Measurements from ENCODE around the gene ZNF497. TPM values are rescaled to one million over a fixed set of nuclear protein-coding genes. Genes with fewer than 3 reads are reported as not detected.

ZNF497 gene
- total RNA-seq, 1 experiment from 2014 or later = 0.98 TPM

GRCh38 chr19:58395979-58396627, 33.6 kb upstream of the ZNF497 start:
- no peak for DNase-seq (ENCODE audit: low read depth)
- in situ Hi-C loops (cut with HindIII; ENCODE audit: low pct_unique_long_range_greater_than_20kb, low sequenced_read_pairs) = no loop called here

DNA sequence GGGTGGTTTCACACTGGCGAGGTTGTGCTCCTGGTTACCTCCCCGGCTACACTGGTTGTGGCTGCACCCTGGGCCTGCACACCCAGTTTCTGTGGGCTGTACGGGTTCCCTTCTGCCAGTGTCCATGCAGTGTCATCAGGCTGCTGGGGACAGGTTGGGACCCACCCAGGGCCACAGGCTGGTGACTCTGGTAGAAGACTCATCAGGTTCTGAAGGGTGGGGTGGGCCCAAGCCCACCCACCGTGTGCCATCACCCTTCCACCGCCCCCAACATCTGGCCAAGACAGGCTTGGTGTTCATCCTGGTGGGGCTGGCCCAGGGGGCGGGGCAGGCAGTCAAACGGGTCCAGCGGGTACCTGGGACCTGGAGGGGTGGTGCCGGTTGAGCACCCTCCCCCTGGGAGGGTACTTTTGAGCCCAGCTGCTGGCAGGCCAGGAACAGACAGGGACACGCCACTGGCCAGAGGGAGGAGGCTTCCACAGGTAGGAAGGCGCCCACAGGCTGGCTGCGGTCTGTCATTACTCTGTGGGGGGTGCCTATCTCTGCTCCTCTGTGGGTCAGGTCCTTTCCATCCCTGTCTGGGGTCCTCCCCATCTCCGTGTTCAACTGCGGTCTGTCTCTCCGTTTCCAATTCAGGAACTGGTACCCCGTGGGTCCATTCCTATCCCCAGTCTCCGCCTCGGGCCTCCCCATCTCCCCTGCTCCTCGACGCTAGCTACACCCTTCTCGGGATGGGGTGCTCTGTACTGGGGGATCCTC, 32.8 kb upstream of the ZNF497 start, which contains the start of gene RNF225:
TSS of gene RNF225 (plus strand) at position 437 of the 759 bp plus-strand sequence. CDS start 434 bp downstream, outside the sequence.
- in situ Hi-C loops (cut with HindIII; ENCODE audit: low pct_unique_long_range_greater_than_20kb, low sequenced_read_pairs) = no loop called here
- DNase-seq (ENCODE audit: low read depth) = no peak

GRCh38 chr19:58394821-58395219, 32.3 kb upstream of the ZNF497 start:
- DNase-seq (ENCODE audit: low read depth) = no peak
- in situ Hi-C loops (cut with HindIII; ENCODE audit: low pct_unique_long_range_greater_than_20kb, low sequenced_read_pairs) = no loop called here

GRCh38 chr19:58393725-58394033, 31.1 kb upstream of the ZNF497 start:
- in situ Hi-C loops (cut with HindIII; ENCODE audit: low pct_unique_long_range_greater_than_20kb, low sequenced_read_pairs) = no loop called here
- DNase-seq (ENCODE audit: low read depth) = no peak

DNA sequence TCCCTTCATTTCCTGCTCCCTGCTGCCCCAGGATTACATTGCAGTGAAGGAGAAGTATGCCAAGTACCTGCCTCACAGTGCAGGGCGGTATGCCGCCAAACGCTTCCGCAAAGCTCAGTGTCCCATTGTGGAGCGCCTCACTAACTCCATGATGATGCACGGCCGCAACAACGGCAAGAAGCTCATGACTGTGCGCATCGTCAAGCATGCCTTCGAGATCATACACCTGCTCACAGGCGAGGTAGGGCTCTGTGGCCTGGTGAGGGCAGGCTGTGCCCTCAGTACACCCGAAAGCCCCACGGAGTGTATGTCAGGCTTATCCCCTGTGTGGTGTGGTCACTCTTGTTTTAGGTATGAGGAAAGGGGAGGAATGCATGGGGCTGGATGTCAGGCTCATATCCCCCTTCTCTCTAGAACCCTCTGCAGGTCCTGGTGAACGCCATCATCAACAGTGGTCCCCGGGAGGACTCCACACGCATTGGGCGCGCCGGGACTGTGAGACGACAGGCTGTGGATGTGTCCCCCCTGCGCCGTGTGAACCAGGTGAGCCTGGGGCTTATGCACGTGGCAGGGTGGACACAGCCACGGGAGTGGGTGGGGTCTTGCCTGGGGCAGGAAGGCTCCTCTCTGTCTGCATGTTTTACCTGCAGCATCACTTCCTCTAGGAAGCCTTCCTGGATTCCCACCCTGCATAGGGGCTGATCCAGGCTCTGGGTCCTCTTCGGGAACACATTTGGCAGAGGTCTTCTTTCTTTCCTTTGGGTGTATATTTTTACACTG, 30.6 kb upstream of the ZNF497 start:
- no peak for DNase-seq (ENCODE audit: low read depth)
- in situ Hi-C loops (cut with HindIII; ENCODE audit: low pct_unique_long_range_greater_than_20kb, low sequenced_read_pairs) = no loop called here

- no peak for DNase-seq (ENCODE audit: low read depth)
- in situ Hi-C loops (cut with HindIII; ENCODE audit: low pct_unique_long_range_greater_than_20kb, low sequenced_read_pairs) = no loop called here
Observed at GRCh38 chr19:58388175-58388526, 25.6 kb upstream of the ZNF497 start.

DNA sequence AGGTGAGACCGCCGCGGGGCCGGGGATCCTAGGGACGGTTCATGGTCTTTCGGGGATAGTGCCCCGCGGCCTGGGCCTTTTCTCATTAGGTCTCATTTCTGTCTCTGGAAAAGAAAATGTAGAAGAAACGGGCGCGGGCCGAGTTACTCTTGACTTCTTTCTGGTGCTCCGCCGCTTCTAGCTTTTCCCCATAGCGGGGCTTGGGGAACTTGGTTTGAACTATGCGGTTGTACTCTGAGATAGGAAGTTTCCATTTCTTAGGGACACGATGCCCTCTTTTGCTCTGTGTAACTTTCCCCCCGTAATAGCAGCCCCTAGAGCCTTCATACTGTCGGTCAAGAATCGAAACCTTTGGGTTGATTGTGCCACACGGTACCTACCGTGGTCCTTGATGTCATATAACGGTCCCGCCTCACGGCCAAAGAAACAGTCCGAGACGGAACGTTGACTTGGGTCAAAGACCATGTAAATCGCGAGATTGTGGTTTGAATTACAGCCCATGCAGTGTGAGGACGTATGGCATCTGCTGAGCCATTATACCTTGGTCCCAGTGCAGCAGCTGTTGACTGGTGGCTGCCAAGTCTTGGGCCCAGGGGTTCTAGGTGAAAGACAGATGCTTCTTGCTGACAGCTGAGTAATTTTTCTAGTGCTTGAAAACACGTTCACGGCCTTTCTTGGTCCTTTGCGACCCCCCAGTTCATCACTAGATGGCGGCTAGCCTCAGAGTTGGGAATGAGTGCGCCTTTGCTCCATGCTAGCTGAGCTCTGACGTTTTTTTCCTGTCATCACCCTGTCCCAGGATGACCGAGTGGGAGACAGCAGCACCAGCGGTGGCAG, 25.0 kb upstream of the ZNF497 start:
- in situ Hi-C loops (cut with HindIII; ENCODE audit: low pct_unique_long_range_greater_than_20kb, low sequenced_read_pairs) = no loop called here
- DNase-seq (ENCODE audit: low read depth) = no peak

DNA sequence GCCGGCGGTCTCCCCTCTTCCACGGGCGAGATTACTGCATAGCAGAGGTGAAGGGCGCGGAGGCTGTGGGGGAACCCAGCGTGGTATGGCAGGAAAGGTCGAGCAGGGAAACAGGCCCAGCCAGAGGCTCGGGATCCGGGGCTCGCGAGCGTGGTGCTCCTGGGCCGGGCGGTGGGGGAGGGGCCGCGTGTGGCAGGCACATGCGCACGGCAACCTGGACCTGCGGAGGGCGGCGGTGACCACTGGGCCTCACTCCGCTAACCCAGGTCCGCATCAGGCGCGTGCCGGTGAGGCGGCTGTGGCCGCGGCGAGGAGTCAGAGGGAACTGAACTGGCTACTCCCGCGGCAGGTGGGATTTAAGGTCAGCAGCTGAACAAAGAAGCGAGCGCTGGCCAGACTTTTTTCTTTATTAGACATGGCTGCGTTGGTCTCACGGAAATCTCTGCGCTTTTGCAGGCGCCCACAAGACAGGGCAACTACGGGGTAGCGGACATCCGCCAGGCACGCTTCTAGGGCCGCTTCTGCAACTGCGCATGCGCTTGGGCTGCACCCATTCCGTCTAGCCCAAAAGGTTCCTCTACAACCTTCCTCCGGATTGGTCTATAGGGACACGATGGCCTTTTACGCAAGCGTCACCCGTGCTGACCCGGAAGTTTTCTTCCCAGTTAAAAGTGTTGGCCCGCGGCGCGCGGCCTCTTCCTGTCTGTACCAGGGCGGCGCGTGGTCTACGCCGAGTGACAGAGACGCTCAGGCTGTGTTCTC, 24.2 kb upstream of the ZNF497 start, which contains the start of gene RPS5:
TSS of gene RPS5 (plus strand) at position 694 of the 762 bp plus-strand sequence. CDS start 869 bp downstream, outside the sequence.
- DNase-seq (ENCODE audit: low read depth) = peak; percentile 95
- in situ Hi-C loops (cut with HindIII; ENCODE audit: low pct_unique_long_range_greater_than_20kb, low sequenced_read_pairs) = no loop called here

GRCh38 chr19:58385891-58386575, 23.5 kb upstream of the ZNF497 start:
- DNase-seq (ENCODE audit: low read depth) = no peak
- in situ Hi-C loops (cut with HindIII; ENCODE audit: low pct_unique_long_range_greater_than_20kb, low sequenced_read_pairs) = no loop called here

DNA sequence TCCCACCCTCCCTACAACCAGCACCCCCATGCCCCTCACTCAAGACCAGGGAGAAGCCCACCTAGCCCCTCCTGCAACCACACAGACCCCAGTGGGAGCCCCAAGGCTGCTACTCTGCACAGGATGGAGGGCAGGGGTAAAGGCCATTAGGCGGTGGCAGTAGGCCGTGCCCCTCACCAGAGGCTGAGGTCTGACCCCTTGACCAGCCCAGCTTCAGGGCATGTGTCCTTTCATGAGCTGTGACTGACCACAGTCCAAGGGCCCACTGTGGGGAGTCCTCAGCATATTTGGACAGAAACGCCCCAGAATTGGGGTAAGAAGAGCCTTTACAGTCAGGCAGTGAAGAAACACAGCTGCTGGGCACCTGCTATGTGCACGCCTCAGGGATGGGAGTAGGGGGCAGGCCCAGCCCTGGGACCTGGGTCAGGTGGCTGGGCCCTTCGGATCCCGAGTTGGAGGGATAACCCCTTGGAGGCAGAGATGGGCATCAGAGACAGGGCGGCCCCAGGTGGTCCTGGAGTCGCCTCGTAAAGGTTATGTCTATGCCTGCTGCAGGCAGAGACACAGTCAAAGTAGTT, 22.9 kb upstream of the ZNF497 start:
- in situ Hi-C loops (cut with HindIII; ENCODE audit: low pct_unique_long_range_greater_than_20kb, low sequenced_read_pairs) = no loop called here

GRCh38 chr19:58382997-58383603, 20.5 kb upstream of the ZNF497 start:
- in situ Hi-C loops (cut with HindIII; ENCODE audit: low pct_unique_long_range_greater_than_20kb, low sequenced_read_pairs) = no loop called here
- no peak for DNase-seq (ENCODE audit: low read depth)

More for the DNA sequence above, 22.9 kb upstream of the ZNF497 start:
- no peak for DNase-seq (ENCODE audit: low read depth)

GRCh38 chr19:58381460-58382212, 19.1 kb upstream of the ZNF497 start:
- in situ Hi-C loops (cut with HindIII; ENCODE audit: low pct_unique_long_range_greater_than_20kb, low sequenced_read_pairs) = no loop called here
- no peak for DNase-seq (ENCODE audit: low read depth)

GRCh38 chr19:58380662-58381459, 18.3 kb upstream of the ZNF497 start, which contains the start of gene ZNF837:
Gene ZNF837, minus strand, starts transcription at chr19:58381030. Its CDS starts 11,698 bp downstream, at chr19:58369332.
- DNase-seq (ENCODE audit: low read depth) = peak; percentile 100
- in situ Hi-C loops (cut with HindIII; ENCODE audit: low pct_unique_long_range_greater_than_20kb, low sequenced_read_pairs) = no loop called here

GRCh38 chr19:58380037-58380661, 17.6 kb upstream of the ZNF497 start:
- in situ Hi-C loops (cut with HindIII; ENCODE audit: low pct_unique_long_range_greater_than_20kb, low sequenced_read_pairs) = no loop called here
- no peak for DNase-seq (ENCODE audit: low read depth)

Measured in Caki2 (cell line).